ENCODE results near the gene ANKRD1.

ANKRD1 gene

DNA sequence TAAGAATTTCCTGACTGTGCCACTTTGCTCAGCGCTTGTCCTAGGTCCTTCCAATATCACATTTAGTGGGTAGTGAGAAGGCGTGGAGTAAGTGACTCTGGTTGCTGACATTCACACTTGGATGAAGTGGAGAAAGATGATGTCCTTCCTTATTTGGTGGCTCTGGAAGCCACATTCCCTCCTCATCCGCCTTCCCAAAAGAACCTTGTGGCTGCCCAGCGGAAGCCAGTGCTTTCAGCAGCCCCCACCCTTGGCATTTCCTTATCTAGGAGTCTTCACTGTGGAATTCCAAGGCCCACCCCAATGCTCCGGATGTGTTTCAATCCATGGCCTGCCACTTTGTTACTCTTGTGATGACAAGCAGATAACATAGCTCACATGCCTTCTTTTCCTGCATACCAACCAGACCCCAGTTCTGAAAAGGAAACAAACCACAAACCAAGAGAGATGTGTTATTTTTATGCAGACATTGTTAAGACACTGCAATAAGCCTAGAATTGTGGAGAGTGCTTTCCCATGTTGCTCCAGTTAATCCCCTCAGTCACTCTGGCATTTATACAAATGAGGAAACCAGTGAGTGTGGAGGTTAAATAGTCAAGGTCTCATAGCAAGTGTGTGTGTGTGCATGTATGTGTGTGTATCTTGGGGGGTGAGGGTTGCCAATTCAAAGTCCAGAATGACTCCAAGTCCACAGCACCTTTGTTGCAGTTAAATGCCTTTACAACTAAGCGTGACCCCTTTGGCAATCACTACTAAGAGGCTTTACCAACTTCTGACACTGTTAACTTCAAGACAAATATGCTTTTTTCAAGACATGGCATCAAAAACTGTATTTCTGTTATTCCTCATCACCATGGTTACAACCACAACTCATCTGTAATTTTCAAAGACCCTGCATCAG is 10.3 kb upstream of the ANKRD1 start:
- DNase-seq: no peak

DNA sequence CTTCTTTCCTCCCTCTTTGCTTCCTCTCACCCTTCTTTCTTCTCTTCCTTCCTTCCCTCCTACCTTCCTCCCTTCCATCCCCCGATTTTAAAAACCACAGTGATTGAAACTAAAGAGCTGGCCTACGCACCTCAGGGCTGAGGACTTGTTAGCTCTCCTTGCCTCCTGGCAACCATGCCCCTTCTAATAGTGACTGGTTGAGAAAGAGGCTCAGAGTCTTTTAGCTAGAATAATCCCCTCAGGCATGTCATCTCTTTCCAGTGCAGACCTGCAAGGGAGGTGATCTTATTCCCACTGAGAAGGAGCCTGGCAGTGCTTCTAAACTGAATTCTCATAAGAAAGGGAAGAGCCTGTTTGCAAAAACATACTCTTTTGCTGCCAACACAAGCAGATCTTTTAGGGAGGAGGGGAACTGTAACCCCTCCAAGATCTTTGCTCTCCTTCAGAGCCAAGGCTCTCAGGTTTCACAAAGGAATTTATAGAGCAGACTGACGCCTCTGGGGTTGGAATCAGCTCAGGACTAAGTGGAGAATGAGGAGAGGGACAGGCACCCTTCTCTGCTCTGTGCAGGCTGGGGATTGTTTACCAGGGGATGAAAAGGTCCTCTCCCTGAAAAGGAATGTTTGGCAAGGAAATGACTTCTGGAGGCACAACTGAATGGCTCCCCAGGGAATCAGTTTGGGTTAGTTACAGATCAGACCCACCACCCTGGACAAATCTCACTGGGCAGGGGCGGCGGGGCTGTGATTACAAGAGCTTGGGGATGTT is 9.4 kb upstream of the ANKRD1 start:
- no peak for DNase-seq

- DNase-seq: no peak
These were observed 8.3 kb upstream of the ANKRD1 start for GRCh38 chr10:90929179-90929578.

- DNase-seq: no peak
These were observed 6.4 kb upstream of the ANKRD1 start for GRCh38 chr10:90927293-90927692.

DNA sequence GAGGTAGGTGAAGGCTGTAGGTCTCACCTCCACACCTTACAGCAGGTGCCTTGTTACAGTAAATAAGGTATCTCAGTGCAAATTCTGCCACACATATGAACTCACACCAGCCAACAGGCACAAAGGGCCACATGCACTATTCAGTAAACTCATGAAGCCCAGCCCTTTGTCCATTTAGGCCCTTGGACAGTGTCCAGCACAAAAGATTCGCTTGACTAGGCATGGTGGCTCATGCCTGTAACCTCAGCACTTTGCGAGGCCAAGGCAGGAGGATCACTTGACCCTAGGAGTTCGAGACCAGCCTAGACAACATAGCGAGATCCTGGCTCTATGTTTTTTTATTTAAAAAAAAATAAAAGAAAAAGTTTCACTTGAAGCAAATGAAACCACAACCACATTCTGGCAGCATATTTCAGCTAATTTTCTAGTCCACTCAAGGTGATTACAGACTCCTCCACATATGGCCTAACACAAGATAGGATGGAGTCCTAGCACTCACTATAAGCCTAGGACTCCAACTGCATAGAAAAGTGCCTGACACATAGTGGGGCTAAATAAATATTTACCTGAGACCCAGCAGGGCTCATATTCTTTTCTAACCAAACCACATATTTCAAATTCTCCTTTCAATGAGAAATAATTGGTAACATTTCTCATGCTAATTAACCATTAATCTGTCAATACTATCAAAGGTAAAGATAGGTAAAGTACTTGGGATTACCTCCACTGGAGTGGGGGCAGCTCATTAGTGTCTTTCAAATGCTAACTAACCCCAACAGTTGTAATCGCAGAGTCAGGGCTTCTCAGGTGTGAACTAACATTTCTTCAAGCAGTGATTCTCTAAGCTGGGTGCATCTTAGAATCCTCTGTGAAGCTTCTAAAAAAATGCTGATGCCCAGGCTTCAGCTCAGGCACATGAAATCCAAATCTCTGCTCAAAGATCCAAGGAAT is 4.5 kb upstream of the ANKRD1 start:
- no peak for DNase-seq

- DNase-seq: no peak
These were observed 3.7 kb upstream of the ANKRD1 start for GRCh38 chr10:90924552-90924951.

GRCh38 chr10:90923111-90923731 is 2.3 kb upstream of the ANKRD1 start:
- no peak for DNase-seq

DNA sequence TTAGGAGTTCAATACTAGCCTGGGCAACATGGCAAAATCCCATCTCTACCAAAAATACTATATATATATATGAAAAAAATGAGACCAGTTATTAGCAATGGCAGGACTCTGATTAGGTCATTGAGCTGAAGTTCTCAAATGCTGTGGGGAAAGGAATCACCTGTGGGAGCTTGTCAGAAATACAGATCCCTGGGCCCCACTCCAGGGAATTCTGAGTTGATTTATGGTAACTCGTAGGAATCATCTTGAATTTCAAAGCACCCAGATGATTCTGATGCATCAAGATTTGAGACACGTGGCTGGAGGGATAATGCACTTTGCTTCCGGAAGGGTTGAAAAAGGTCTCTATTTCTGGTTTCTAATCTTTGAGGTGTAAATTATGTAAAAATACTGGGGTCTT is 1.0 kb upstream of the ANKRD1 start:
- DNase-seq: no peak

DNA sequence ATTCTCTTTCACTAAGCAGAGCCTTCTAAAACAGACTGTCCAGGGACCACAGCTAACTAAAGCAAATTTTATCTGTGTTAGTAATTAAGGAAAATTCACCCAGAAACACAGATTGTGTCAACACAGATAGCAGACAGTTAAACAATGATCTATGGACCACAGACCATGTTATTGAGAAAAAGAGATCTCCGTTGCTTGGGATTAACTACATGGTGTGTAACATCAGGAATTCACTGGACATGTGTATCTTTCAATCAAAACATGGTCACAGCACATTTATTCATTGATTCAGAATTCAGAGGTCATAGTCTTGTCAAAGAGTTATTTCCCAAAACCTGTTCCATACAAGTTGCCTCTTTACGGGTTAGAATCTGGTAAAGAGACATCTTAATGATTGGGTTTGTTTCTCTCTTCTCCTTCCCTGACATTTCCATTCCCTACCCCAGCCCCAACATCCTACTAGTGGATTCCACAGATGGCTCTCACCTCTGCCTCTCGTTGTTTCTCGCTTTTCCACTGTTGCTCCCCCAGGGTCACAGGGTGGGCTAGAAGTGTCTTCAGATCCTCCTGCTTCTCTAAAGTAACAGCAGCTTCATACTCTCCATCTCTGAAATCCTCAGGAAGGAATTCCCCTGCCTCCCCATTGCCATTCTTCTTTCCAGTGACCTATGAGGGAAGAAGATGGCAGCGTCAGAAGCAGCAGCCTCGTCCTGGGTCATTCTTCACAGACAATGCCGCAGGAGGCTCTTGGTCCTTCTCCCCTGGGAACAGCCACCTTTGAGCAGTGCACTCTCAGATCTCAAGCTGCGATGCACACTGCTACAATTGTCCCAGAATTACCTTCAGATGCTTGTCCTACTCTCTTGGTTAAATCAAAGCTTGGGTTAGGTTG is 958 bp downstream of the ANKRD1 start:
- no peak for DNase-seq

DNA sequence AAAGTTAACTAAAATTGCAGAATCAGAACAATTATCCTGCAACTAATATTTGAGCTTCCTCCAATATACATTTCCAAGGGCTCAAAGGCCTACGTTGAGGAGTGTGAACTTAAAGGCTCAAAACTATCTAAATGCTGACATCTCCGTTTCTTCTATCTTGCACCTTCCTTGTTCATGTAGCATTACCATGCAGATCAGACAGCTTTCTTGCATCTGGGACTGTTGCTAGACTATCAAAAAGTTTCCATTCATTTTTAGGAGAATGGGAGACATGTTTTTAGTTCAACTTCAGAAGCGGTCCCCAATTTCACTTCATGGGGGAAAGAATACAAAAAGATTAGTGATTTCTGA is 2.9 kb downstream of the ANKRD1 start:
- no peak for DNase-seq

DNA sequence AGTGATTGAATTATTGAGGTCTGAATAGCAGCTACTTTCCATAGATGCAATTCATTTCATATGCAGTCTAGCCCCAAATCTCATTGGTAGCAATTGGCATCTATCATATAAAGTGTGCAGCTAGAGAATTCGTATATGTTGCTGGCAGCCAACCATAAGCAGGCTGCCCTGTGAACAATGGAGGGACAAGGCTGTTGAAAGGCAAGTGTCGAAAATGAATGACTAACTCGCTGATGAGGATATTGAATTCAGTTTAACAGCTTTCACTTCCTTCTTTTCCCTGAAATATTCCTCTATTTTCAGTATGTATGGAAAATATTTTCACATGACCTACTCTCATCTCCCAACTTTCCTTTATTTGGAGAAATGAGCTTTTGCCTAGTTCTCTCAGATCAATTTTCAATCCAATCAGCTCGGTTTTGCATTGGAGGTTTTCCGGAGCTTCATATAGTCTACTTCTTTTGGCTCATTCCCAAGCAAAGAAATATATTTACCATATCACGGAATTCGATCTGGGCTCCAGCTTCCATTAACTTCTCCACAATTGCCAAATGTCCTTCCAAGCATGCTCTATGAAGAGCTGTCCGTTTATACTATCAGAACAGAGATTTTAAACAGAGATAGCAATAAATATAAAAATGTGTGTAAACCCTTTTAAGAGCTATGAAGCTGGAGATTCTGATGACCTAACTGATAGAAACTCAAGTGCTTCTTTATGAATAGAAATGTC is 3.5 kb downstream of the ANKRD1 start:
- no peak for DNase-seq

DNA sequence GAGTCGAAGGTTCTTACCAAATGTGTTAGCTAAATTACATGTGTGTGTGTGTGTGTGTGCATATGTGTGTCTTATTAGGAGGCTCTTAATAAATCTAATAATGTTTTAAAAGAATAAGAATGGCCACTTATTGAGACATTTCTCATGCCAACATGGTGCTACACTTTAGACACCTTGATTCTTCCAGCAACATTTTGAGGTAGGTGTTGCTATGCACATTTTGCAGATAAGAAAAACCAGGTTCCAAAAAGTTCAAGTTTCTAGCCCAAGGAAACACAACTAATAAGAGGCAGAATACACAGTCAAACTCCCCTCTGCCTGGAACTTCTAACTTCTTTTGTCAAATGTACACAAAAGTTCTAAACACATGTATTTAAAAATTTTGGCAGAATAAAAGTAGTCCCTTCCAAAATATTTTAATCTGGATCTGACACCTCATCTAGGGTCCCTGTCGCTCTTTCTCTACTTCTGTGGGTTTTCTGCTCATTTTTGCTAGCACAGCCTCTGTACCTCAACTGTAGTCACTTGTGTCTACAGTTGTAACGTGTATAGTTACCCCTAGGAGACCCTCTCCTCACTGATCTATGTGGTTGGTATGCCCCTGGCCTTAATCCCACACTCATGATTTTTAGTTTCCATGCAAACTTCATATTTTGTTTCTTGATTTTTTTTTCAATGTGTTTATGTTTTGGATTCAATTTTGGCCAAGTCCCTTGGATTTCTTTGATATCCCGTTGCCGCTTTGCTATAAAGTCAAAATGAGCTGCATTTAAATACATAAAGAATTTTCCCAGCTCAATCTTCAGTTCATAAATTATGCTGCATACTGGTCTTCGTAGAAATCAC is 4.3 kb downstream of the ANKRD1 start:
- DNase-seq: no peak

GRCh38 chr10:90915766-90916075 is 5.2 kb downstream of the ANKRD1 start:
- no peak for DNase-seq

DNA sequence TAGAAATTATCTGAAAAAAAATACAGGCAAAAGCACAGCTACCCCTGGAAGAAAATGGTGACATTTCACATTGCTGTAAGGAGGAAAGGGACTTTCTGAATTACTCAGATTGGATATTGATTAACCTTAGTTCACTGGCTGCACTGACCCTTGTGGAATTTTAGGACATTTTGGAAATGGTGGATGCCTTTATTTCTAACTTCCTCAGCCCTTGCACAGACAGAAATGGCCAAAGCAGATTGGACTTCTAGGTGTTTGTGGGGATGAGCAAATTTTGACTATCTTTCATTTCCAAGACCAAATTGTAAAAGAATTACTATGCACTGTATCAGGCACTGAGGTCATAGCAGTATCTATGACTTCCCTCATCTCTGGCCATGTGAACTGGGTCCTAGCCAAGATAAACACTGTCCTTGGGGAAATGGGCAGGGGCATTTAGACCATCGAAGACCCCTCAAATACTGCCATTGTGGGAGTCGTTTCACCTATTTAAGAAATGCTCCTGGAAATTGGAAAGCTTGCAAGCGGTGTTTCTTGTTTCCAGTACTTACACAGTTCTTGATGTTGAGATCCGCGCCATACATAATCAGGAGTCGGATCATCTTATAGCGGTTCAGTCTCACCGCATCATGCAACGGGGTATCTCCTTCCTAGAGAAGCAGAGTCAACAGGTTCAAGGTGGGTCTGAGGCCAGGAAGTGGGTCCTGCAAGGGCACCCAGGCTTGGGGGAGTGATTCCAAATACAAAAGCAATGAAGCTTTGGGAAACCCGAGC is 5.7 kb downstream of the ANKRD1 start:
- DNase-seq: no peak

DNA sequence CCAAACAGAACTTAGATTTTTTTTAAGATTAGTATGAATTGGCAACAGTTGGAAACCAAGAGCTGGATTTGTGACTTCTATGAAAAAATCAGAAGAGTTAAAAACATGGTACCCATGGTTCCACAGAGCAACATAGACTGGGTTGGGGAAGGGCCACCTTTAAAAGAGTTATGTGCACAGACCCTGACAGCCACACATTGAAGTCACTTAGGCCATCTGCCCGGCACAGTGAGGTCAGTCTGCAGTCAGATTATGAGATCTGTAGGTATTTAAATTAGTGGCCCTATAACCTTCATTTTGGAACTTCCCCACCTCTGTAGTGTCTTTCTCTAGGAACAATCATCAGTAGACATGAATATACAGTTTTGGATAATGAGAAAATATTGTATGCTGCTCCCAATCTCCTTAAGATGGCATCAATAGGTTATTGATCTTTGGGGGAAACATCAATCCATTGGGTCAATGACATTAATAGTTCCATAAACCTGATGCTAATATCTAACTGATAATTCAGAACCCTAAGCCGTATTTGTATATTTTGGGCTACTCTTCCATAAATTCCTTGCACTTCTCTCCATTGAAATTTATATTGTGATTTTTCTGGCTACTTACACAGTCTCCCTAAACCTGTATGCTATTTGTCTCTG is 7.0 kb downstream of the ANKRD1 start:
- DNase-seq: no peak

- DNase-seq: no peak
These were observed 7.9 kb downstream of the ANKRD1 start for GRCh38 chr10:90912854-90913479.

GRCh38 chr10:90912174-90912573 is 8.7 kb downstream of the ANKRD1 start:
- no peak for DNase-seq

All from NCI-H2081 (cell line).